Stimulated activated CD8-positive, alpha-beta memory T cell treated with anti-CD3 and anti-CD28 coated beads, Interleukin-7, amount 100 ng/mL, for 4 hours (primary cell): ENCODE results near the gene ZNF490.
"Not testable (repeated sequence)": the region's sequence is repeated elsewhere in the genome, so short reads cannot be mapped to it uniquely, and the experiment has no call there.

Source experiments
- DNase-seq, 2 donors: peaks; one replicate each; pipeline ENCODE4 v3.0.0-alpha.2; 2020; ENCODE audit warnings: low read depth in 2 of 2

ZNF490 gene

GRCh38 chr19:12621253-12622024 lies 10.8 kb upstream of the ZNF490 start:
- DNase-seq = not testable (repeated sequence)

GRCh38 chr19:12617646-12618045 lies 7.0 kb upstream of the ZNF490 start:
- no peak for DNase-seq

GRCh38 chr19:12611361-12611699 lies 717 bp upstream of the ZNF490 start:
- DNase-seq = no peak

- DNase-seq = no peak
These were observed 3.0 kb downstream of the ZNF490 start for GRCh38 chr19:12607631-12608030.

GRCh38 chr19:12606796-12607195 lies 3.8 kb downstream of the ZNF490 start:
- DNase-seq = no peak

GRCh38 chr19:12603714-12604113 lies 6.9 kb downstream of the ZNF490 start:
- DNase-seq = peak in 1 of 2 donors; percentile 24

GRCh38 chr19:12597594-12597993 lies 13.0 kb downstream of the ZNF490 start:
- no peak for DNase-seq

GRCh38 chr19:12596927-12597548 lies 13.6 kb downstream of the ZNF490 start:
- no peak for DNase-seq

GRCh38 chr19:12596485-12596884 lies 14.1 kb downstream of the ZNF490 start:
- no peak for DNase-seq

GRCh38 chr19:12581100-12581499 lies 29.5 kb downstream of the ZNF490 start:
- no peak for DNase-seq

GRCh38 chr19:12580180-12580694 lies 30.4 kb downstream of the ZNF490 start:
- no peak for DNase-seq

GRCh38 chr19:12578641-12579040 lies 32.0 kb downstream of the ZNF490 start:
- DNase-seq = no peak

- no peak for DNase-seq
These were observed 36.6 kb downstream of the ZNF490 start for GRCh38 chr19:12574036-12574435.

- DNase-seq = no peak
These were observed 42.7 kb downstream of the ZNF490 start for GRCh38 chr19:12567951-12568350.

- DNase-seq = not testable (repeated sequence)
These were observed 44.2 kb downstream of the ZNF490 start for GRCh38 chr19:12566380-12566779.

- peak; percentile 79 to 84 for DNase-seq
These were observed 46.5 kb downstream of the ZNF490 start for GRCh38 chr19:12564016-12564664.

- DNase-seq = no peak
These were observed 55.1 kb downstream of the ZNF490 start for GRCh38 chr19:12555456-12555930.

- peak; percentile 86 to 91 for DNase-seq
These were observed 59.4 kb downstream of the ZNF490 start, which contains the start of gene ZNF564 for GRCh38 chr19:12551060-12551832. Gene ZNF564, minus strand, starts transcription at chr19:12551482. Its CDS starts 150 bp downstream, at chr19:12551332.

GRCh38 chr19:12546903-12547302 lies 63.7 kb downstream of the ZNF490 start:
- DNase-seq = no peak

GRCh38 chr19:12546068-12546467 lies 64.5 kb downstream of the ZNF490 start:
- no peak for DNase-seq

GRCh38 chr19:12545267-12545666 lies 65.3 kb downstream of the ZNF490 start:
- DNase-seq = no peak

- no peak for DNase-seq
These were observed 66.2 kb downstream of the ZNF490 start for GRCh38 chr19:12544401-12544876.
